ENCODE measurements around the gene LTO1. TPM values are rescaled to one million over a fixed set of nuclear protein-coding genes. Genes with fewer than 3 reads are reported as not detected.

The LTO1 gene
- total RNA-seq, 1 experiment from 2014 or later = 27.5 TPM

- Mint-ChIP-seq H3K4me3 (no peak overlapping the region), H3K9me3 (no peaks in the 10 kb centered on the region), H3K36me3 (peaks cover 30% of the 10 kb centered on the region), H3K4me1 (peaks cover 8% of the 10 kb centered on the region; the same call in 1 of the 2 replicates), H3K27me3 (ENCODE audit: low read depth) (no peaks in the 10 kb centered on the region), H3K27ac (peak overlapping the region; percentile 76; the same call in 1 of the 2 replicates)
- ATAC-seq (no peak), DNase-seq (ENCODE audit: low spot score) (no peak)
- TF ChIP-seq FOXJ3 (CRISPR knock-in tag; IDR thresholded peaks at IDR 0.05; ENCODE audit: borderline replicate concordance) (no peak), CREB1 (CRISPR knock-in tag; IDR thresholded peaks at IDR 0.05) (no peak), JAZF1 (CRISPR knock-in tag; IDR thresholded peaks at IDR 0.05) (no peak), E2F4 (CRISPR knock-in tag; IDR thresholded peaks at IDR 0.05; ENCODE audit: borderline replicate concordance, low read depth) (no peak), ZNF121 (CRISPR knock-in tag; IDR thresholded peaks at IDR 0.05) (no peak), NFATC4 (CRISPR knock-in tag; IDR thresholded peaks at IDR 0.05) (no peak), HMGA2 (CRISPR knock-in tag; IDR thresholded peaks at IDR 0.05) (no peak)
- TF ChIP-seq, protein P1, sequence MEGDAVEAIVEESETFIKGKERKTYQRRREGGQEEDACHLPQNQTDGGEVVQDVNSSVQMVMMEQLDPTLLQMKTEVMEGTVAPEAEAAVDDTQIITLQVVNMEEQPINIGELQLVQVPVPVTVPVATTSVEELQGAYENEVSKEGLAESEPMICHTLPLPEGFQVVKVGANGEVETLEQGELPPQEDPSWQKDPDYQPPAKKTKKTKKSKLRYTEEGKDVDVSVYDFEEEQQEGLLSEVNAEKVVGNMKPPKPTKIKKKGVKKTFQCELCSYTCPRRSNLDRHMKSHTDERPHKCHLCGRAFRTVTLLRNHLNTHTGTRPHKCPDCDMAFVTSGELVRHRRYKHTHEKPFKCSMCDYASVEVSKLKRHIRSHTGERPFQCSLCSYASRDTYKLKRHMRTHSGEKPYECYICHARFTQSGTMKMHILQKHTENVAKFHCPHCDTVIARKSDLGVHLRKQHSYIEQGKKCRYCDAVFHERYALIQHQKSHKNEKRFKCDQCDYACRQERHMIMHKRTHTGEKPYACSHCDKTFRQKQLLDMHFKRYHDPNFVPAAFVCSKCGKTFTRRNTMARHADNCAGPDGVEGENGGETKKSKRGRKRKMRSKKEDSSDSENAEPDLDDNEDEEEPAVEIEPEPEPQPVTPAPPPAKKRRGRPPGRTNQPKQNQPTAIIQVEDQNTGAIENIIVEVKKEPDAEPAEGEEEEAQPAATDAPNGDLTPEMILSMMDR (IDR thresholded peaks at IDR 0.05) = 0 out of 2 replicates have a peak, but pooled peaks have one; percentile 18
- ChIA-PET POLR2A (interaction anchor here (0.9 to 2.1 kb wide), 3 partner anchors 9 to 201 kb away, joined by 3 to 9 read pairs (median 3); no protein-coding TSS in a partner anchor), CTCF (interaction anchor here (0.6 to 3.9 kb wide), 13 partner anchors 8 to 543 kb away, joined by 3 to 30 read pairs (median 7); partner anchors contain the start of gene MYEOV)
These were observed 30.0 kb downstream of the LTO1 start for GRCh38 chr11:69644962-69645675.

DNA sequence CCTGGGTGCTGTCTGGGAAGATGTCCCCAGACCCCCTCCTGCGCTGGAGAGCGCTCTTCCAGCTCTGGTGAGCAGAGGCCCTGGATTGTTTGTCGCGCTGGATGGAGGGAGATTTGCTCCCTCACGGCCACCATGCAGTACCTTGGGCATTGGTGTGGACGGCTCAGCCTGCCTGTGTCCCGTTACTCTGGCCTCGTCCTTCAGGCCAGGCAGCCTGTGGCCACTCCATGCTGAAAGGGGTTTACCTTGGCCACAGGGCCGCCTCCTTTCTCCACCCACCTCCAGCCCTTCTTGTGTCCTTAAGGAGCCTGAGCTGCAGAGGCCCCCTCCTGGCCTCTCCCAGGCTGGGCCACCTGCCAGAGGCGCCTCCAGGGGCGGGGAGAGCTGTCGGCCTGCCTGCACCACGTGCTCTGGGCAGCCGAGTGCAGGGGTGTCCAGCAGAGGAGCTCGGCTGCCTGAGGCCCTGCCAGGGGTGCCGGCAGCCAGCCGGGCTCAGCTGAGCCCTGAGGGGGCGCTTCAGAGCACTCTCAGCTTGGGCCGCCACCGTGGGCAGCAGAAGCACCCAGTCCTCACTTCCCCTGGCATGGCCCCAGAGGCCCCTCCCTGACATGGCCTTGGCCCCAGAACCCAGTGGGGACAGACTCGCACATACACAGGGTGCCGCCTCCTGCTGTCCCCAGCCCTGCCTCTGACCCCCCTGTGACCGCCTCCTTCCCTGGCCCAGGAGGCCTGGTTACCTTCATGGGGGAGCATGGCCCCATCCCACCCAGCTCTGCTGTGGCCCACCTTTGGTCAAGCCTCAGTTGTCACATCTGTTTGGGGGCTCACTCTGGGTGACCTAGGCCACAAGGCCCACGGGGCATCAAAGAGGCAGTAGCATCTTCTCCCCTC, 30.8 kb downstream of the LTO1 start:
- H3K4me1 Mint-ChIP-seq = peaks cover 8% of the 10 kb centered on the region; the same call in 1 of the 2 replicates
- ATAC-seq (no peak), DNase-seq (ENCODE audit: low spot score) (no peak)
- H3K27ac Mint-ChIP-seq = peak overlapping the region; percentile 84; the same call in 1 of the 2 replicates
- peaks cover 26% of the 10 kb centered on the region for H3K36me3 Mint-ChIP-seq
- H3K4me3 Mint-ChIP-seq = peak overlapping the region; percentile 50; the same call in 1 of the 2 replicates
- no peaks in the 10 kb centered on the region for H3K9me3 Mint-ChIP-seq
- H3K27me3 Mint-ChIP-seq (ENCODE audit: low read depth) = no peaks in the 10 kb centered on the region
- POLR2A ChIA-PET = interaction anchor here (1.8 to 2.1 kb wide), 2 partner anchors 11 to 26 kb away, joined by 4 to 9 read pairs; no protein-coding TSS in a partner anchor
- TF ChIP-seq ZNF423 (CRISPR knock-in tag; IDR thresholded peaks at IDR 0.05) = no peak
- no peak for TF ChIP-seq ZBTB21 (CRISPR knock-in tag; IDR thresholded peaks at IDR 0.05; ENCODE audit: borderline replicate concordance)
- no peak for TF ChIP-seq USF1 (CRISPR knock-in tag; IDR thresholded peaks at IDR 0.05)
- TF ChIP-seq ZNF219 (CRISPR knock-in tag; IDR thresholded peaks at IDR 0.05; ENCODE audit: borderline replicate concordance) = no peak
- TF ChIP-seq, protein P2, sequence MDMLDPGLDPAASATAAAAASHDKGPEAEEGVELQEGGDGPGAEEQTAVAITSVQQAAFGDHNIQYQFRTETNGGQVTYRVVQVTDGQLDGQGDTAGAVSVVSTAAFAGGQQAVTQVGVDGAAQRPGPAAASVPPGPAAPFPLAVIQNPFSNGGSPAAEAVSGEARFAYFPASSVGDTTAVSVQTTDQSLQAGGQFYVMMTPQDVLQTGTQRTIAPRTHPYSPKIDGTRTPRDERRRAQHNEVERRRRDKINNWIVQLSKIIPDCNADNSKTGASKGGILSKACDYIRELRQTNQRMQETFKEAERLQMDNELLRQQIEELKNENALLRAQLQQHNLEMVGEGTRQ (CRISPR knock-in tag; IDR thresholded peaks at IDR 0.05) = no peak
- TF ChIP-seq ETV6 (CRISPR knock-in tag; IDR thresholded peaks at IDR 0.05) = no peak
- no peak for TF ChIP-seq CREB1 (CRISPR knock-in tag; IDR thresholded peaks at IDR 0.05)
- no peak for TF ChIP-seq RORB (CRISPR knock-in tag; IDR thresholded peaks at IDR 0.05)
- TF ChIP-seq TP53 (CRISPR knock-in tag; IDR thresholded peaks at IDR 0.05) = no peak
- TF ChIP-seq TEAD1 (CRISPR knock-in tag; IDR thresholded peaks at IDR 0.05) = no peak
- no peak for TF ChIP-seq MYBL2 (CRISPR knock-in tag; IDR thresholded peaks at IDR 0.05)
- no peak for TF ChIP-seq E2F4 (CRISPR knock-in tag; IDR thresholded peaks at IDR 0.05; ENCODE audit: borderline replicate concordance, low read depth)
- TF ChIP-seq FOXP4 (CRISPR knock-in tag; IDR thresholded peaks at IDR 0.05) = no peak
- TF ChIP-seq, protein P3, sequence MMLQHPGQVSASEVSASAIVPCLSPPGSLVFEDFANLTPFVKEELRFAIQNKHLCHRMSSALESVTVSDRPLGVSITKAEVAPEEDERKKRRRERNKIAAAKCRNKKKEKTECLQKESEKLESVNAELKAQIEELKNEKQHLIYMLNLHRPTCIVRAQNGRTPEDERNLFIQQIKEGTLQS (CRISPR knock-in tag; conservative IDR thresholded peaks at IDR 0.05) = no peak
- CTCF ChIA-PET = interaction anchor here (0.6 to 3.9 kb wide), 18 partner anchors 8 to 544 kb away, joined by 3 to 30 read pairs (median 4); partner anchors contain the start of gene MYEOV
